GM12872 (cell line): Measurements from ENCODE around the gene FGF12.

Experiments
- CTCF ChIP-seq: IDR thresholded peaks from 3 replicates; pipeline ENCODE4 v1.5.1; 2011; ENCODE audit warnings: low read depth, mild to moderate bottlenecking, low read length, moderate library complexity; ENCODE audit not compliant: insufficient read depth

Gene FGF12

GRCh38 chr3:192224634-192225155 lies 502.6 kb downstream of the FGF12 start:
- no peak for TF ChIP-seq CTCF

GRCh38 chr3:192223815-192224214 lies 503.5 kb downstream of the FGF12 start:
- no peak for TF ChIP-seq CTCF

- no peak for TF ChIP-seq CTCF
Measured at GRCh38 chr3:192220915-192221314, 506.4 kb downstream of the FGF12 start.

- TF ChIP-seq CTCF = no peak
Measured at GRCh38 chr3:192219926-192220325, 507.4 kb downstream of the FGF12 start.

GRCh38 chr3:192216067-192216466 lies 511.3 kb downstream of the FGF12 start:
- TF ChIP-seq CTCF = no peak

- no peak for TF ChIP-seq CTCF
Measured at GRCh38 chr3:192212979-192213378, 514.4 kb downstream of the FGF12 start.

- TF ChIP-seq CTCF = peak; percentile 33; the same call in 1 of the 3 replicates
Measured at GRCh38 chr3:192212335-192212734, 515.0 kb downstream of the FGF12 start.

GRCh38 chr3:192207651-192208050 lies 519.7 kb downstream of the FGF12 start:
- TF ChIP-seq CTCF = no peak
